GM21390 (cell line): ENCODE results near the gene CEP112.

Source experiments
- ATAC-seq: cut with Tn5 transposase; IDR thresholded peaks from one replicate; pipeline ENCODE4 v1.9.1; 2021; ENCODE audit not compliant: unreplicated experiment

CEP112 gene

GRCh38 chr17:65618516-65618915, 573.4 kb downstream of the CEP112 start:
- ATAC-seq = no peak

DNA sequence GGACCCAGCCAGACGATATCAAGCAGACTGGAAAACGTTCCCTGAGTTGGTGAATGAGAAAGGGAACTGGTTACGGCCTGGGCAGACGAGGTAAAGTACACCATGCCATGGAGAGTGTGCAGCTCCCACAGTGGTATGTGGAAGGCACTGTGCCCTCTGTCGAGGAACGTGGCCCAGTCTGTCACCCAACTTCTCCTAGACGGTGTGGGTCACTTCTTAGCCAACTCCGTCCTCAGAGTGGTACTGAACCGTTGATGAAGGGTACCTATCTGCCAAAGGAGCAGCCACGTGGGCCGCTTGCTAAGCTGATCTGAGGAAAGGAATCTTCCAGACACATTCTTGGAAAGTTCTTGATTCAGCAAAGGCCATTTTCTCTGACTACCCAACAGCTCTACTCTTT, 574.4 kb downstream of the CEP112 start:
- no peak for ATAC-seq

DNA sequence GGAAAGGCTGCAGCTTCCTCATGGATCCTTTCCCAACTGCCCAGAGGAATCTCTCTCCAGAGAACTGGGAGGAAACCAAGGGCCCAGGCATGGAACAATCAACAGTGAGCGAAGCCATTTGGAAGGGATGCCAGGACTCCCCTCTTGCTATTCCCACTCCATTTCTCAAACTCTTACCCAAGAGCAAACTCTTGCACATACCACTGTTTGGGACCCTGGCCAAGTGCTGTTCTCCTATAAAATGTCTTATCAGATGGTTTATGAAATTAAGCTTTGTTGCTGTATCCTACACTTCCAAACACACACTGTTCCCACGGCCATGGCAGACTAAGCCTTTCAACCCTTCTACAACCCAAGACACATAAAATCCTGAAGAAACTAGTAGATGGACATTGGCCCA, 582.2 kb downstream of the CEP112 start:
- ATAC-seq = no peak

DNA sequence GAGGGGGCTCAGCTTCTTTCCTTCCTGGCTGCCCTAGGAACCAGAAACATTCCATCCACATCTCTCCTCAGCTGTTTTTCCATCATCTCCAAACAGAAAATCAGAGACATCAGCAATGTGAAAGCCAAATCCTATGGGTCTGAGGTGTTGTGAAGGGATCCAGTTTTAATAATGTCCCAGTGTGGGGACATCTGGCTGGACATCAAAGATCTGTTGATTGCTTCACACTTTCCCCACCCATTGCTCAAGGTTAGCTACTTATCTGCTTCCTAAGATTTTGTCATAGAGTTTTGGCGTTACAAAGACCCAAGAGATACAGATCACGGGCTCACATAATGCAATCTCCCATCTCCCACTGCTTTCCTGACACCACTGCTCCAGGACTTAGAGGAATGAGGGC, 582.6 kb downstream of the CEP112 start:
- ATAC-seq = no peak

DNA sequence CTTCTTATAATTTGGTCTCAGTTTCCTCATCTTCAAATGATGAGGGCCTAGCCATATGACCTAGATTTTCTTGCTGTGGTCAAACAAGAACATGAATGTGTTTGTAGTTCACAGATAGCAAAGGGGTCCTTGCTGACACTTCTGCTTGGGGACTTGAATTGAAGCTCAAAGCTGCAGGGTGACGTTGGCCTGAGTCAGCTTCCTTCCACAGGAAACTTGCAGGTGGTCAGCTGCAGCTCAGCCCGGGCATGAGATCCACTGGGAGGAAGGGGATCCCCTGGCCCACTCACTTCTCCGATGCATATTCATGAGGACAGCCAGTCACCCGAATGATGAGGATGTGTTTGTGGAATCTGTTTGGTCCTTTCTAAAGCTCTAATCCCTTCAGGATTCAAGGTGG, 587.9 kb downstream of the CEP112 start:
- ATAC-seq = no peak

GRCh38 chr17:65601881-65602280, 590.1 kb downstream of the CEP112 start:
- no peak for ATAC-seq

- ATAC-seq = no peak
Observed at GRCh38 chr17:65601145-65601544, 590.8 kb downstream of the CEP112 start.

DNA sequence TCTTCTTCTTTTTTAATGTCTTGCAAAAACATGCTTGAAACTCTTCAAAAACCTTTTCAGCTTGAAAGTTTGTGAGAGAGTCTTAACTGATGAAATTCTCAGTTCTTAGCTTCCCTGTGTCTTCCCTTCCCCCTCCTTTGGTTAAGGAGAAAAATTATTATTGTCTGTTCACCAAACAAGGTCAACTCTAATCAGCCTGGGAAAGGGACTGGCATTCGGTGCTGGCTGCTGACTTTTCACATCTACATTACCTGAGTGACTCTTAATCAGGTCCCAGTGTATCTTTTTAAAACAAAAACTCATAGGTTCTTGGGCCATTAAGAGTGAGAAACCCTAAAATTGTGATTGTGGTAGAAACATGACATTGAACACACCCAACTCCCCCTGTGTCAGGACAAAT, 591.4 kb downstream of the CEP112 start:
- no peak for ATAC-seq

DNA sequence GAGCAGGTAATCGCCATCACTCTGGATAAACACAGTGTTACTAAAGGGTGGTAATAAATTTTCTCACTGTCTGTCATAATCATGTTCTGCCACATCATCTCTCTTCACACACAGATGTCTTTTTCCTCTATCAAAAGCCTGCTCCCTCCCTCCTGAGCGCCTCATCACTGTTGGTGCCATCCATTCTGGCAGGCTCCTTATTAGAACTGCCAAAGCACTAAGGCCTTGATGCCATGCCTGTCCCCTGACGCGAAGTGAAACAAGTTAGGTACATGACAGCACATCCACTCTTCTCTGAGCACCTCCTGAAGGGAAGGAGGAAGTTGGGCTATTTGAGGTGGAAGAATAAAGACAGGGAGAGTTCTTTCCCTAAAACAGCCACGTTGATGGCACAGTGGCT, 592.3 kb downstream of the CEP112 start:
- ATAC-seq = no peak

GRCh38 chr17:65598746-65599145, 593.2 kb downstream of the CEP112 start:
- ATAC-seq = no peak

GRCh38 chr17:65595071-65595656, 596.8 kb downstream of the CEP112 start:
- ATAC-seq = no peak

DNA sequence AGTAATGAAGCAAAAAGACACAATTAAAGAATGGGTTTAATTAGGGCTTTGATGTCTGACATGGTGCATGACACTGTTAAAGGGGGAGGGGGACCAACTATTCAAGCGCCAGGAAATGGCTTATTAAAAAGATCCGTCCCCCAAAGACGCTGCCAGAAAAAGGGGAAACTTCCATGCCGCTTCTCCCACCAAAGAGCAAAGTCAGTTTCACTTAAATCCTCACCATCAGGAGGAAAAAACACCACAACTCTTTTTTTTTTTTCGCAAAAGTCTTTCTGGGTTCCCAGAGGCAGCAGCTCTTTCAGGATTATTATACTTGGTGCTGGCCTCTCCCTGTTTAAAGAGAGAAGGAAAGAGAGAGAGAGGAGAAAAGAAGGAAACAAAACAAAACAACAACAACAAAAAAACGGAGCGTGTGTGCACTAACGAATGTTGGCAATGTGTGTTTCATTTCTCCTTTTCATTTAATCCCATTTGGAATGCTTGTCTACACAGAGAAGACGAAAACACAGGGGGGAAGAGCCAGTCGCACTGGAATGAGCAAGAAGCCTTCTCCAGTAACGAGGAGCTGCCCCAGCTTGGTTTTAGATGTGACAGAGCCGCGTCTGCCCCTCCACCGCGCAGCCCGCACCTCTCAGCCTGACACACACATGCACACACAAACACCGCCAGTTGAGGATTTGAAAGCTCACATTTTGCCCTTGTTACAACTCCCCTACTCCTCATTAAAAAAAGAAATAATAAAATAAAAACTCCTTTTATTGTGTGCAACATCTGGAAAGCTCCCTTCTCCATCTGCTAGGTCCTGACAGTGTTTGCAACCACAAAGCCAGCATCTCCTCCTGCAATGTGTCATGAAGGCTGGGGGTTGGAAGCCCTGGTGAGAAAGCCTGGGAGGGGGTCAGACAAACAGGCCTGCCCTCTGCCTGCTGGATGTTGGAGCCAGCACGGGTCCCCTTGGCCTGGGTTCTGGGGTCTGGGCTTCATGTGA, 597.8 kb downstream of the CEP112 start:
- ATAC-seq = no peak

DNA sequence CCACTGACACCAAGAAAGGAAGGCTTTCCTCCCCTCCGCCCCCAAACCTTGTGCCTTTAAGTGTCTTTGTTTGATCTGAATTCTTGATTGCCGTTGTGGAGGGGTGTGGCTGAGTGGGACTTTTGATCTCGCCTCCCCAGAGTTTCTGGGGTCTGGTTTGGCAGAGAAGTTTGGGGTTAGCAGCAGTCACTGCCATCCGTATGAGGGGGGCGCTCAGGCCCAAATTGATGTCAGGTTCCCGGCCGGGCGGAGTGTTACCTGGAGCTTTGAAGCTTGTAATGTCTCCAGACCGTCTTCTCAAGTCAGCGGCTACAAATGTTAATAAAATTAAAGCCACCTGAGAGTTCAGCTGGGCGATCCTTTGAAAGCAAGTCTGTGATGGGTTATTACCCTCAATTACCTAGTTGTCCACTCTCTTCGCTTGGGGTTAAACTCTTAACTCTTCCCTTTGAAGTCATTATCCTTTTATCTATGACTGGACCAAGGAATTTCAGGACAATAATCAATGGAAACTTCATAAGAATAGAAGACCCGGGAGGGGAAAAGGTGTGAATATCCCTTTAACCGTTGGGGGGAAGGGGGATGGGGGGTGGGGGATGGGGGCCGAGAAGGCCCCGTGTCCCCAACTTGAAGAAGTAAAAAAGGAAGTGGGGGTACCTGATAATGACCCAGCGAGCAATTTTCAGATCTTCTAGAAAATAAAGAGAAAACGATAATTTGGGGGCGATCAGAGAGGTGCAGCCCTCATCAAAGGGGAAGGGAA, 598.7 kb downstream of the CEP112 start:
- no peak for ATAC-seq

GRCh38 chr17:65592125-65592965, 599.6 kb downstream of the CEP112 start:
- ATAC-seq = no peak

DNA sequence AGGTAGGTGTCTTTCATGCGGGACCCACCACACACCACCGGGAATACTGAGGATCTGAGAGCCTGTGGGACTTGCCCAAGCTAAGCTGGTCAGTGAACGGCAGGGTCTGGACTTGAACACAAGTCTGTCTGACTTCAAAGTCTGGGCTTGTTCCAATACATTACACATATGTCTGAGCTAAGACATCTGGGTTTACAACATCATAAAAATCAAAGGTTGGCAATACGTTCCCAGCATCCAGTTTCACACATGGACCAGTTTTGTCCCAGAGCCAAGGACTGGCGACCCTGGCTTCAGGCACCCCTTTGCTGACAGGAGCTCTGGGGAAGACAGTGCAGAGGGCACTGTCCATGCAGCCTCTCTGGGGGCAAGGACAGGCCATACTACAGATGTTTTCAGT, 602.6 kb downstream of the CEP112 start:
- ATAC-seq = no peak

GRCh38 chr17:65588181-65588808, 603.6 kb downstream of the CEP112 start:
- no peak for ATAC-seq

DNA sequence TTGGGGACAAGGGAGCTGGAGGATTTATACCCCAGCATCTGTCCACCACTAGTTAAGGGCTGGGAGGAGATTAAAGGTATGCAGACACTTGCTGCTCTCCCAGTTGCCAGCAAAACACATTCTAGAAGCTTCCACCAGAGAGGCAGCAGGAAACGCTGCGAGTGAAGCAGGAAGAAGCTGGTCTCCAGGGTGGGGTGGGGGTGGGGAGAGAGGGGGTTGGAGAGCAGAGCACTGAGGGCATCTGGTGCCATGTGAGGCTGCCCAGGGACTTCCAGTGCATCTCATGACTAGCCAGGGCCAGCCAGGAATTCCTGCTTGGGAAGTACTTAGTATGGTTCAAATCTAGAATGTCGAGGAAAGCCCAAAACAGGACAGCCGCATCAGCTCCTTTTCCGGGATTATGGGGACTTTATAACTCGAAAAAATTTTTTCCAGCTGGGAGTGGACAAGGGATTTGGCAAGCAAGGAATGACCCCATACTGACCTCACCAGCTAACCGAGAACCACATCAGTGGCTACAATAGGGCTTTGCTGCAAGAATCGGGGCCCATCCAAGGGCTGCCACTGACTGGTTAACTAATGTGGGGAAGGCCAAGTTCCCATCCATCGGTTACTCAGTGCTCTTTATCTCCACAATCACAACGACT, 604.3 kb downstream of the CEP112 start:
- ATAC-seq = no peak

- ATAC-seq = no peak
Observed at GRCh38 chr17:65586899-65587298, 605.0 kb downstream of the CEP112 start.
